HG03060 (cell line): ENCODE results near the gene DNAL1.
"Not testable (repeated sequence)": the region's sequence is repeated elsewhere in the genome, so short reads cannot be mapped to it uniquely, and the experiment has no call there.

ENCODE experiments used
- ATAC-seq: cut with Tn5 transposase; IDR thresholded peaks from one replicate; pipeline ENCODE4 v1.9.1; 2021; ENCODE audit warnings: low read depth, moderate number of reproducible peaks; ENCODE audit not compliant: unreplicated experiment

DNAL1 gene

DNA sequence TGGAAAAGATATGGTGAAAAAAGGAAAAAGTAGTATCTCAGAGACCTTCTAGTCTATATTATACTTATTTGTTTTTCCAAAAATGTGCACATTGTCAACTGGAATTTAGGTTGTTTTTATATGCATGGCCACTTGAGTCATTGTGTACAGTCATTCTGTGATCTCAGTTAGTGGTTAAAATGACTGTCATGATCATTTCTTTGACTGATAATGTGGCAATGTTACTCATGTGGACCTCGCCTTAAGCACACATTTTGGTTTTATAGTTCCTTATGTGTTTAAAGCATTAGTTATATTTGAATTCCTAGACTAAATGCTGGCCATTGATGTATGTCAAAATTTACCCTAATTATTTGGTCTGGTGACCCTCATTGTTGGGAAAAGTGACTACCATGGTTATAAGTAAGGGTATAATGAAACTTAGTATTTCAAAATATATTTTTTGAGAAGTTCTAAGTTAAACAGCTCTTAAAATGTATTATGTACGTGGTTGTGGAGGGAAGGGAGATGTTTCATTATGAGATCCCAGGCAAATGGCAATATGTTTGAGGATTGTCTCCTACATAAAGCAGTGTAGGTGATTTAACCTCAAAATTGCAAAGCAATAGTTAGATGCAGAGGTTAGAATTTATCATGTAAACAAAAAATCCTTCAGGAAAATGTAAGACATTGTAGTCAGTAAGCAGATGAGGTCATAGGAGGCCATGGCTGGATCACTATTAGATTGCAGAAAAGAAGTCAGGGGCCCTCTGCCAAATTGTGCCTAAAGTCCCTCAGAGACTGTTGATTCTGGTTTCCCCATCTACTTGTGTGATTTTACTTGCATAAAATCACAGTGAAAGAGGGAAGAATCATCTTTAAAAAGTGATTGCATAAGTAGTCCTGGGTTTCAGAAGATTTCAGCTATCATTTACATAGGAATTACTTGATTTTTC lies 51.9 kb downstream of the DNAL1 start:
- no peak for ATAC-seq

DNA sequence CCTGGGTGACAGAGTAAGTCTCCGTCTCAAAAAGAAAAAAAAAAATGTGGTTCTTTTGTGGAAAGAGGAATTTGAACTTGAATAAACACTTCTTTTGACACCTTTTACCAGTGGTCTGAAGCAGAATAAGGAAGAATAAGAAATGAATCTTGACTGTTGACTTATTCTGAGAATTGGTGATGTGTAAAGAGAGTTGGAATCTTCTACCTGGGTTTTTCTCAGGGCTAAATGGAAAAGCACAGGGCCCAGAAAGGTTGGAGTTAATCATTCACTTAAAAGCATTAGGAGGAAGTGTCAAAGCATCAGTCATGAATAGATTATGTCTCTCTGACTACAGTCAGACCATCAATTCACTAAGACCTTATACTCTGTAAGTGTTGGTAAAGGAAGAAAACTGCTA lies 55.5 kb downstream of the DNAL1 start:
- no peak for ATAC-seq

DNA sequence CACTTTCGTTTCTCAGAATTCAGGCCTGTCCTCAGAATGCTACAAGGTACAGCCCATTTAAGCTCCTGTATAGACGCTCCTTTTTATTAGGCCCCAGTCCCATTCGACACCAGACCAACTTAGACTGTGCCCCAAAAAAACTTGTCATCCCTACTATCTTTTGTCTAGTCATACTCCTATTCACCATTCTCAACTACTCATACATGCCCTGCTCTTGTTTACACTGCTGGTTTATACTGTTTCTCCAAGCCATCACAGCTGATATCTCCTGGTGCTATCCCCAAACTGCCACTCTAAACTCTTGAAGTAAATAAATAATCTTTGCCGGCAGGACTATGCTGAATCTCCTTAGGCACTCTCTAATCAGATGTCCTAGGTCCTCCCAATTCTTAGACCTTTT lies 63.3 kb downstream of the DNAL1 start:
- ATAC-seq = not testable (repeated sequence)

DNA sequence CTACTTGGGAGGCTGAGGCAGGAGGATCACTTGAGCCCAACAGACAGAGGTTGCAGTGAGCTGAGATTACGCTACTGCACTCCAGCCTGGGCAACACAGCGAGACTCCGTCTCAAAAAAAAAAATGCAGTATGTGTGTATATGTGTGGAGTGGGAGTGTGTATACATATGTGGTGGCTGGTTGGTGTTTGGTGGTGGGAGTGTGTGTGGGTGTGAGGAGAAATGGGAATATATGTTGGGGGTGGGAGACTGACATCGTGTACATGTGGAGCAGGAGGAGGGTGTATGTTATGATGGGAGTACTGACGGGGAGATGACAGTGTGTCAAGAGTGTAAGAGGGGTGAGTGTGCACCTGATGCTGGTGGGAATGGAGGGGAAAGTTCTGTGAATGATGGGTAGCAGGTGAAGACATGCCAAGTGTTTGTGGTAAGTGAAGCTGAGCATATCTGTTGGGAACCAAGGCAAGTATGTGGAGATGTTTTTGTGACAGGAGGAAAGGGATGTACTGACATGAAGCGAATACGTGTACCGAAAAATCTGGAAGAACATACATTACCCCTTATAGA lies 65.2 kb downstream of the DNAL1 start:
- ATAC-seq = no peak

- no peak for ATAC-seq
Observed at GRCh38 chr14:73710737-73711136, 66.0 kb downstream of the DNAL1 start.

GRCh38 chr14:73712071-73712506 lies 67.3 kb downstream of the DNAL1 start:
- ATAC-seq = no peak

- ATAC-seq = no peak
Observed at GRCh38 chr14:73712540-73713180, 67.9 kb downstream of the DNAL1 start.

GRCh38 chr14:73713206-73713802 lies 68.5 kb downstream of the DNAL1 start:
- ATAC-seq = no peak

DNA sequence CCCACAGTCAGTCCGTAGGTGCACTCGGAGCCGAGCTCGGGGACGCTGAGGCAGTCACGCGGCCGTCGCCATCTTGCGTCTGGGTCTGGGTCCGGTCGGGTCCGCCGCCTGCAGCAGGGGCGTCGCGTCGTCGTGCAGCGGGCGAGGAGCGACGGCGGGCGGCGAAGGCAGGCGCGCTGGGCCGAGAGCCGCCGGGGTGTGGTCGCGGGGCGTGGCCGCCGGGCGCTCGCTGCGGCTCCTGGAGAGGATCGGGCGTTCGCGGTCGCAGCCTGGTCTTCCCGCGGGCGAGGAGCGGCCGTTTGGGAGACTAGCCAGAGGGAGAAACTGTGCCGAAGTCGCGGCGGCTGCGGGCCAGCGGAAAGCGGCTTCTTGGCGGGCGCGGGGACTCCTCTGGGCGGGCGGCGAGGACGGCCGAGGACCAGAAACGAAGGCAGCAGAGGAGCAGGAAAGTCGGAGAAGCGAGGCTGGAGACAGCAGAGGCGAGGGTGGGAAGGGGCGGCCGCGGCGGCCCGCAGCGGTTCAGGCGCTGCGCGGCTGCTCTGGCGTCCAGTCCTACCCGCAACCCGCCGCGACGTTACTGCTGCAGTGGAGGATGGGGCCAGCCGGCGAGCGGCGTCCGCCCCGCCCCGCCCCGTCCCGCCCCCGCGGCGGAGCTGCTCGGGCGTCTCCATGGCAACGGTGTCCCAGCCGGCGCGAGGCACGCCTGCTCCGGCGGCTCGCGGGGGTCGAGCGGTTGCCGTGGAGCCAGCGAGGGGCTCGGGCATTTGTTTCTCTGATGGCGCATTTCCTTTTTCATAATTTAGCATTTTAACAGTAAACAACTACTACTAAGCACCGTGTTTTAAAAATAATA lies 69.2 kb downstream of the DNAL1 start, which contains the start of gene PNMA1:
PNMA1 (minus strand) TSS at position 582 of the 853 bp plus-strand sequence. CDS start 745 bp downstream, outside the sequence.
- no peak for ATAC-seq

- no peak for ATAC-seq
Observed at GRCh38 chr14:73714656-73715081, 69.9 kb downstream of the DNAL1 start.

GRCh38 chr14:73715707-73716106 lies 70.9 kb downstream of the DNAL1 start:
- no peak for ATAC-seq

DNA sequence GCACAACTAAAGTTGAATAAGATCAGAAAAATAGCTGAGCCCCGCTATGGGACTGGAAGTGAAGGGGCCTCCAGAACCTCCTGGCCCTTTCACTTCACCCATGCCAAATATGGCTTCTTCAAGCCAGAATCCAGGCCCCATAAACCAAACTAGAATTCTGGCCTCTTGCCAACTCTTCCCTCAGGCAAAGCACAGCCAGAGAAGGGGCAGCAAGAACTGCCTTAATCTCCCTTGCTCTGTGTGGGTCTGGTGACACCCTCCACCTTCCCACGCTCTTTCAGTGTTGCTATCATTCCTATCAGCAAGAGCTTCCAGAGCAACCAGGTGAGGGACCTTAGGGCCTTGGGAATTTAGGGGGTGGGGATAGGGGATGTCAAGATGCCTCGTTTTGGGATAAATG lies 72.5 kb downstream of the DNAL1 start:
- no peak for ATAC-seq

DNA sequence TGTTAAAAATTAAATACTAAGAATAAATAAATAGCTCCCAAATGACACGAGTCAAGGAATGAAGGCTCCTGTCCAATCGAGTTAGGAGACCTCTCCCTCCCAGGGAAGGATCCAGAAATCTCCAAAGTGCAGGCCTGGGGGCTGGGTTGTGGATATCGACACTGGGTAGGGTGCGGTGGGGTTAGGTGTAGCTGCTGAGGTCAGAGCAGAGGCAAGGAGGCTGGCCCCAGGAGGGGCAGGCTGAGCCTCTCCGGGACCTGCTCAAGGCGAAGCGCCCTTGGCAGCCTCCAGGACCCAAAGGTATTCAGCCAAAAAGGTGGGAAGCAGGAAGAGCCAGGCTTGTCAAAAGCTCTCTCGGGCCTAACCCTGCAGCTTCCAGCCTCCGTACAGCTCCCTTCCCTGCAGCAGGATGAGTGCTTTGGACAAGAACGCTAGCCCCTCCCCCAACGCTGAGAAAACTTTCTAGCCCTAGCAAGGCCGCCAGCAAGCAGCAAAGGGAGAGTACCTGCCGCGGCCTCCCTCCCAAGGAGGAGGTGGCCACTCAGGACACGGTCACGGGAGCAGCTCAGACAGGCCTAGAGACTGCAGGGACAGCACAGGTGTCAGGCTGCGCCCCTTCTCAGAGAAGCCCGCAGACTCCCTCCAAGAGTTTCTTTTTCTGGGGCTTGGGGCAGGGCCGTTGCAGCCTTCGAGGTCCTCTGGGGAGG lies 73.1 kb downstream of the DNAL1 start:
- no peak for ATAC-seq

- no peak for ATAC-seq
Observed at GRCh38 chr14:73718418-73719251, 73.8 kb downstream of the DNAL1 start.

DNA sequence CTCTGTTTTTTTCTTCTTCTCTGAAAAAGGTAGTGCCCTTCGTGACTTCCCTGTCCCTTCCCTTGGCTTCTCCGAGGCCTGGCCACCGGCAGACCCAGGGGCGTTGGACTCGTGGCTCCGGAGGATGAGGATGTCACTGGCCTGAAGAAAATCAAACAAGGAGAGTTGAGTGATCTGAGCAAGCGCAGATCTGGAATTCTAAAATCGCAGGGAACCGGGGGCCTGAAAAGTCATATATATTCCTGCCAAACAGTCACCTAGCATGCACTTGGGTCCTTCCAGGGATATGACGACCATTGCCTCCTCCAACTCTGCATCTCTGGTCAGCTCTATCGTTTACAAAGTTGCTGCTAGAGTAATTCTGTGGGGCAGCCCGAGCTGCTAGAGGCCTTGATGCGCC lies 74.6 kb downstream of the DNAL1 start:
- no peak for ATAC-seq

DNA sequence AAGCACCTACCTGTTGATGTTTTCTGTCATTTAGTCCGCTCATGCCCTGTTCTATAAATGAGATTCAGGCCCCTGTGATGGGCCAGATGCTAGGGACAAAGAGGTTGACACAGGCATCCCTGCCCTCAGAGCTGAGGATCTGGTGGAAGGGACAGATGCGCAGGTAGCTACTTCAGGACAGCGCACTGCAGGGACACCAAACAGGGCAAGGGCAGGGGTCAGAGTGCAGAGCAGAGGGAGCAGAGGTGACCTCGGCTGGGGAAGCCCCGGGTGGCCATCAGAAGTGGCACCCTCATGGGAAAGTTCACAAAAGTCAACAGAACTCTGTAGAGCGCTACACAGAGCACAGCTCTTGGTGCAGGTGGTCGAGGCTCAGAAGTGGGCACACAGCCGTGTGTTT lies 75.0 kb downstream of the DNAL1 start:
- ATAC-seq = no peak

DNA sequence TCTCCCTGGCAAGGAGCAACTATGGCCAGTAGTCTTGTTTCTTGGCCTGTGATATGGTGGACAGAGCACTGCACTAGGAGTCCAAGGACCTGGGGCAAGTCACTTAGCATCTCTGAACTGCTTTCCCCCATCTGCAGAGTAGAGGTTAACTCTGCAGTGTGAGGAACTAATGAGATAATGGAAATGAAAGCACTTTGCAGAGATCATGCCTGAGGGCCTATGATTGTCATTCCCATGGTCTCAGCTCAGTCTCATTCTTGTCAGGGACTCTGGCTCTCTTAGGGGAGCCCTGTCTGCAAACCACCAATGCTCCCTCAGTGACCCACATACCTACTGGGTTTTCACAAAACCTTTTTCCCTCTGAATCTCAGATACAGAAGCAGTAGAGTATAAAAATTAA lies 75.8 kb downstream of the DNAL1 start:
- ATAC-seq = no peak

DNA sequence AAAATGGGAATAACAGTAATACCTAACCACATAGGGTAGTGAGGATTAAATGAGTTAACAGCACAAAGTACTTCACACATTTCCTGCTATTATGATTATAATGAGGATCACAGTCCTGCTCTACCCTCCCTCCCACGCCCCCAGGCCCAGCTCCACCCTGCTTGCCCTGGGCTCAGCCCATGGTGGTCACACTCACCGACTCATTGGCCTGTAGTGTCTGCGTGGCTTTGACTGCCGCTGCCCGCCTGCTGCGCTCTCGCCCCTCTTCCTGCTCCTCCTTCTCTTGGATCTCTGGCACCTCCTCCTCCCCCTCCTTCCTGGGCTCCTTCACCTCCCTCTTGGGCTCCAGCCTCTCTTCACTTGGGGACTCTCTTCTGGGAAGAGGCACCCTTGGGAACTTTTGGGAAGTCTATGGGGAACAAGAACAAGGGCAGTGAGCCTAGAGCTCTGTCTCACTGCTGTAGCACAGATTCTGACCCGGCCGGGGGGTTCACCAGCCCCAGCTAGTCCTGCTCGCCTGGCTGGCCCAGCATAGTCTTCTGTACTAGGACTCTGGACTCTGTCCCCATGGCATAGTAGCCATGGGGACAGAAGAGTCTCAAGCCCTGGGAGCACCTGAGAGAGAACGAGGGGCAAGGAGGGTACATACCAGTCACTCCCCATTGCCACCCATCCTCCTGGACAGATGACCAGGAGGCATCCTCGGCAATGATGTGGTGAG lies 76.5 kb downstream of the DNAL1 start:
- ATAC-seq = no peak
